Natural killer cell (primary cell): ENCODE measurements around the gene MTHFR. TPM values are rescaled to one million over a fixed set of nuclear protein-coding genes. Genes with fewer than 3 reads are reported as not detected.

Experiments used
- ATAC-seq, 3 donors: fragments of 150-1000 bp in 2 of 3; fragments of 200-7000 bp in 1 of 3; cut with Tn5 transposase; 1 replicate in 1 of 3; 2 replicates in 2 of 3; pipeline ENCODE4 v1.10.0; 2021; ENCODE audit warnings: mild to moderate bottlenecking in 2 of 3, moderate library complexity in 2 of 3
- DNase-seq, 2 donors: peaks; one replicate each; pipeline versions ENCODE4 v3.0.0 to v3.0.0-alpha.2; 2013 to 2021; ENCODE audit warnings: mixed read lengths in 1 of 2
- H3K27ac ChIP-seq: one replicate; pipeline ENCODE4 v1.5.1; 2013; ENCODE audit warnings: mild to moderate bottlenecking, low read length
- H3K27me3 ChIP-seq: one replicate; pipeline ENCODE4 v1.6.1; 2013; ENCODE audit warnings: low read length; ENCODE audit not compliant: control insufficient read depth, insufficient read depth
- H3K36me3 ChIP-seq: one replicate; pipeline ENCODE4 v1.6.1; 2013; ENCODE audit warnings: low read length; ENCODE audit not compliant: control insufficient read depth, insufficient read depth
- H3K4me1 ChIP-seq: one replicate; pipeline ENCODE4 v1.6.1; 2013; ENCODE audit warnings: low read length; ENCODE audit not compliant: control insufficient read depth, insufficient read depth
- H3K4me3 ChIP-seq: one replicate; pipeline ENCODE4 v1.5.1; 2013; ENCODE audit warnings: low read length
- H3K9me3 ChIP-seq: one replicate; pipeline ENCODE4 v1.6.1; 2013; ENCODE audit warnings: low read length; ENCODE audit not compliant: control insufficient read depth, insufficient read depth
- H3K27ac Mint-ChIP-seq, 2 donors: one replicate each; pipeline ENCODE4 v1.8.0; 2022; ENCODE audit warnings: mild to moderate bottlenecking in 2 of 2, mixed read lengths in 2 of 2, moderate library complexity in 1 of 2
- H3K27me3 Mint-ChIP-seq, 2 donors: one replicate each; pipeline ENCODE4 v1.8.0; 2022; ENCODE audit warnings: low read depth in 2 of 2, mixed read lengths in 2 of 2
- H3K36me3 Mint-ChIP-seq: one replicate; pipeline ENCODE4 v1.8.0; 2022; ENCODE audit warnings: mixed read lengths
- H3K4me1 Mint-ChIP-seq, 2 donors: one replicate each; pipeline ENCODE4 v1.8.0; 2022; ENCODE audit warnings: mixed read lengths in 2 of 2
- H3K4me3 Mint-ChIP-seq: one replicate; pipeline ENCODE4 v1.8.0; 2022; ENCODE audit warnings: mild to moderate bottlenecking, moderate library complexity, mixed read lengths
- H3K9me3 Mint-ChIP-seq, 2 donors: one replicate each; pipeline ENCODE4 v1.8.0; 2022; ENCODE audit warnings: mixed read lengths in 2 of 2
- WGBS: methylation state at CpG from one replicate; pipeline ENCODE4 v1.1.7; 2013; ENCODE audit warnings: missing lambda C conversion rate; ENCODE audit not compliant: insufficient coverage; 5-methylcytosine and 5-hydroxymethylcytosine counted together
- intact Hi-C: fragments of 100-400 bp; cut with micrococcal nuclease; formaldehyde crosslinking; loops from one replicate; pipeline ENCODE4 v1.14.2; 2022
- total RNA-seq, 4 donors: library from RNA; stranded (reverse); fragments of 120-200 nt in 1 of 4; gene quantifications; one replicate each; pipeline versions ENCODE4 v1.2.3 to v1.2.4, GENCODE V29; 2013 to 2022
- TF ChIP-seq, protein P1 (sequence below): fragments of 200-600 bp; IDR thresholded peaks from one replicate; pipeline ENCODE4 v1.8.0; 2022; ENCODE audit warnings: antibody characterized with exemption

Gene MTHFR
- total RNA-seq, 3 donors from 2014 or later (not counting 1 experiment from before 2014, with no cell fraction given), result 61.8 to 78.4 (median 69.5) TPM

- intact Hi-C loops, result no loop called here
- Histone ChIP-seq H3K9me3 (no peaks in the 10 kb centered on the region), H3K4me3 (no peak overlapping the region), H3K36me3 (peaks cover 49% of the 10 kb centered on the region), H3K27me3 (no peaks in the 10 kb centered on the region), H3K27ac (peak overlapping the region; percentile 40), H3K4me1 (peaks cover 21% of the 10 kb centered on the region)
- no peak for DNase-seq
- Mint-ChIP-seq H3K36me3 (peaks cover 6% of the 10 kb centered on the region), H3K9me3 (no peaks in the 10 kb centered on the region), H3K4me1 (peaks cover 0 to 13% of the 10 kb centered on the region in 2 donors), H3K27ac (peak overlapping the region in 1 of 2 donors; percentile 78), H3K4me3 (no peak overlapping the region), H3K27me3 (no peaks in the 10 kb centered on the region)
- TF ChIP-seq, protein P1, sequence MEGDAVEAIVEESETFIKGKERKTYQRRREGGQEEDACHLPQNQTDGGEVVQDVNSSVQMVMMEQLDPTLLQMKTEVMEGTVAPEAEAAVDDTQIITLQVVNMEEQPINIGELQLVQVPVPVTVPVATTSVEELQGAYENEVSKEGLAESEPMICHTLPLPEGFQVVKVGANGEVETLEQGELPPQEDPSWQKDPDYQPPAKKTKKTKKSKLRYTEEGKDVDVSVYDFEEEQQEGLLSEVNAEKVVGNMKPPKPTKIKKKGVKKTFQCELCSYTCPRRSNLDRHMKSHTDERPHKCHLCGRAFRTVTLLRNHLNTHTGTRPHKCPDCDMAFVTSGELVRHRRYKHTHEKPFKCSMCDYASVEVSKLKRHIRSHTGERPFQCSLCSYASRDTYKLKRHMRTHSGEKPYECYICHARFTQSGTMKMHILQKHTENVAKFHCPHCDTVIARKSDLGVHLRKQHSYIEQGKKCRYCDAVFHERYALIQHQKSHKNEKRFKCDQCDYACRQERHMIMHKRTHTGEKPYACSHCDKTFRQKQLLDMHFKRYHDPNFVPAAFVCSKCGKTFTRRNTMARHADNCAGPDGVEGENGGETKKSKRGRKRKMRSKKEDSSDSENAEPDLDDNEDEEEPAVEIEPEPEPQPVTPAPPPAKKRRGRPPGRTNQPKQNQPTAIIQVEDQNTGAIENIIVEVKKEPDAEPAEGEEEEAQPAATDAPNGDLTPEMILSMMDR, result no peak
- 92% methylated on average over 19 of the region's 19 CpGs for WGBS
- ATAC-seq, result peak in 1 of 3 donors; percentile 32
Observed at GRCh38 chr1:11790880-11791715, 14.7 kb downstream of the MTHFR start.

DNA sequence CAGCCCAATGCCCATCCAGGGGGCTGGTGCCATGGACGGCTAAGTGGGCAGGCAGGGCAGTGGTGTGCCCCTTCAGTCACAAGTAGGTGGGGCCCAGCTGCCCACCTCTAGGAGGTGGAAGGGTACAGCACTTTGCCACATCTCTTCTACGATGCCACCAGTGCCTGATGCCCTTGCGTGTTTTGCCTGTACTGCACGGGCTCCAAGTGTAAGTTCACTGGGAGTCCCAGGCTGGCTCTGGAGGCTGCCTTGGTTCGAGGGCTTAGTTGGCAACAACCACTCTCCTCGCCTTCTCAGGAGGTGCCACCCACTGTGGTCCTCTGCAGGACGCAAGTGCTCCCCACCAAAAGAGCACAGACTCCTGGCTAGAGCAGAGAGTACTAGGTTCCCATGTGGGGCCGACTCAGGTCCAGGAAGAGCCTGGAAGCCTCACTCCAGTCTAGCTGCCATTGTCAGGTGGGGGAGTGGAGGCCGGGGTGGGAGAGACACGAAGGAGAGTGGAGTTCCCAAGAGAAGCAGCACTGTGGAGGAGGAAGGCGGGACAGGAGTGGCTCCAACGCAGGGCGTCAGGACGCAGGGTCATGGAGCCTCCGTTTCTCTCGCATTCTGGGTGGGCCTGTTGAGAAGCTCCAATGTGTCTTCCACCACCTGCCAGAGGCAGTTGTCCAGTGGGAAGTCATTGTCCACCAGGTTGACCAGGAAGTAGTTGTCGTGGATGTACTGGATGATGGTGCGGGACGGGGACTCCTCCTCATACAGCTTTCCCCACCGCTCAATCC is 15.5 kb downstream of the MTHFR start:
- intact Hi-C loops, result no loop called here
- TF ChIP-seq, protein P1, result no peak
- no peaks in the 10 kb centered on the region for H3K9me3 Mint-ChIP-seq
- Histone ChIP-seq H3K9me3 (no peaks in the 10 kb centered on the region), H3K4me3 (no peak overlapping the region), H3K36me3 (peaks cover 41% of the 10 kb centered on the region), H3K27me3 (no peaks in the 10 kb centered on the region), H3K27ac (peak overlapping the region; percentile 40), H3K4me1 (peaks cover 25% of the 10 kb centered on the region)
- H3K27ac Mint-ChIP-seq, result peak overlapping the region in 1 of 2 donors; percentile 78
- no peak overlapping the region for H3K4me3 Mint-ChIP-seq
- DNase-seq, result no peak
- 93% methylated on average over 20 of the region's 20 CpGs for WGBS
- peaks cover 2 to 17% of the 10 kb centered on the region in 2 donors for H3K4me1 Mint-ChIP-seq
- ATAC-seq, result no peak
- no peaks in the 10 kb centered on the region for H3K27me3 Mint-ChIP-seq
- H3K36me3 Mint-ChIP-seq, result peaks cover under 1% of the 10 kb centered on the region

- no peak overlapping the region for H3K4me3 Mint-ChIP-seq
- H3K36me3 Mint-ChIP-seq, result no peaks in the 10 kb centered on the region
- no peaks in the 10 kb centered on the region for H3K27me3 Mint-ChIP-seq
- Histone ChIP-seq H3K36me3 (peaks cover 32% of the 10 kb centered on the region), H3K9me3 (no peaks in the 10 kb centered on the region), H3K27me3 (no peaks in the 10 kb centered on the region), H3K27ac (no peak overlapping the region), H3K4me3 (no peak overlapping the region), H3K4me1 (peaks cover 34% of the 10 kb centered on the region)
- H3K27ac Mint-ChIP-seq, result peak overlapping the region in 1 of 2 donors; percentile 38
- H3K4me1 Mint-ChIP-seq, result peaks cover 5 to 26% of the 10 kb centered on the region in 2 donors
- DNase-seq (no peak), ATAC-seq (no peak)
- TF ChIP-seq, protein P1, result no peak
- H3K9me3 Mint-ChIP-seq, result no peaks in the 10 kb centered on the region
- intact Hi-C loops, result no loop called here
- WGBS, result 85% methylated on average over 13 of the region's 13 CpGs
Observed at GRCh38 chr1:11789126-11790067, 16.4 kb downstream of the MTHFR start.
